Activated naive CD8-positive, alpha-beta T cell treated with anti-CD3 and anti-CD28 coated beads, Interleukin-2, amount 50 U/mL, for 16 hours (primary cell): ENCODE measurements around the gene ST7L.
"Not testable (repeated sequence)": the region's sequence is repeated elsewhere in the genome, so short reads cannot be mapped to it uniquely, and the experiment has no call there.

Experiments
- DNase-seq: peaks from one replicate; pipeline ENCODE4 v3.0.0-alpha.2; 2020; ENCODE audit warnings: low read depth, low spot score

Gene ST7L

GRCh38 chr1:112493351-112493750 lies 125.6 kb downstream of the ST7L start:
- DNase-seq, result no peak

GRCh38 chr1:112492076-112492475 lies 126.9 kb downstream of the ST7L start:
- no peak for DNase-seq

- DNase-seq, result no peak
Observed at GRCh38 chr1:112488141-112488540, 130.8 kb downstream of the ST7L start.

- DNase-seq, result not testable (repeated sequence)
Observed at GRCh38 chr1:112487686-112488085, 131.3 kb downstream of the ST7L start.

- DNase-seq, result not testable (repeated sequence)
Observed at GRCh38 chr1:112486063-112486462, 132.9 kb downstream of the ST7L start.

GRCh38 chr1:112478314-112478713 lies 140.6 kb downstream of the ST7L start:
- no peak for DNase-seq

GRCh38 chr1:112477550-112477949 lies 141.4 kb downstream of the ST7L start:
- no peak for DNase-seq
